Measurements from ENCODE around the gene APOL6.

DNA sequence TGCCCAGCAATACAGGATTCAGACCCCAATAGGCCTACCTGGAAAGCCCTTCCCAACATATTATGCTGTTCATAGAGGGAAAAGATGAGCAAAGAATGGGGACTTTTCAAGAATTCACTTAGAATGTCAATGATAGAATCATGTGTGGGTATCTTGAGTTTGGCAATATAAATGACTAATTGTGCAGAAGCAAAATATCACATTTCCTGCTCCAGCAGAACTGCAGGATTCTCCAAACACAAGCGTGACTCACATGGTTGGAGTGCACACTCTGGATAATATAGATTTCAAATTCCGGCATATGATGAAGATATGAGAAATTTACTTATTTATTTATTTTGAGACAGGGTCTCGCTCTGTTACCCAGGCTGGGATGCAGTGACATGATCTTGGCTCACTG is 56.9 kb downstream of the APOL6 start:
- TF ChIP-seq ZNF83 (CRISPR knock-in tag; IDR thresholded peaks at IDR 0.05; ENCODE audit: borderline replicate concordance) (no peak), NR3C1 (CRISPR knock-in tag; IDR thresholded peaks at IDR 0.05) (no peak), FIP1L1 (IDR thresholded peaks at IDR 0.05; ENCODE audit: borderline replicate concordance, insufficient read depth, low read depth, low read length) (no peak), CBX2 (IDR thresholded peaks at IDR 0.05; ENCODE audit: low read depth, low read length) (no peak), CBX2 (CRISPR knock-in tag; IDR thresholded peaks at IDR 0.05; ENCODE audit: low read depth) (no peak), ZNF792 (CRISPR knock-in tag; IDR thresholded peaks at IDR 0.05) (no peak), CTCF (CRISPR knock-in tag; IDR thresholded peaks at IDR 0.05) (no peak), NR1H2 (CRISPR knock-in tag; IDR thresholded peaks at IDR 0.05; ENCODE audit: borderline replicate concordance, low read depth) (no peak), MATR3 (CRISPR knock-in tag; IDR thresholded peaks at IDR 0.05) (no peak), TAF1 (CRISPR knock-in tag; IDR thresholded peaks at IDR 0.05) (no peak), CBX5 (CRISPR knock-in tag; IDR thresholded peaks at IDR 0.05; ENCODE audit: borderline replicate concordance) (no peak)
- TF ChIP-seq, protein P1, sequence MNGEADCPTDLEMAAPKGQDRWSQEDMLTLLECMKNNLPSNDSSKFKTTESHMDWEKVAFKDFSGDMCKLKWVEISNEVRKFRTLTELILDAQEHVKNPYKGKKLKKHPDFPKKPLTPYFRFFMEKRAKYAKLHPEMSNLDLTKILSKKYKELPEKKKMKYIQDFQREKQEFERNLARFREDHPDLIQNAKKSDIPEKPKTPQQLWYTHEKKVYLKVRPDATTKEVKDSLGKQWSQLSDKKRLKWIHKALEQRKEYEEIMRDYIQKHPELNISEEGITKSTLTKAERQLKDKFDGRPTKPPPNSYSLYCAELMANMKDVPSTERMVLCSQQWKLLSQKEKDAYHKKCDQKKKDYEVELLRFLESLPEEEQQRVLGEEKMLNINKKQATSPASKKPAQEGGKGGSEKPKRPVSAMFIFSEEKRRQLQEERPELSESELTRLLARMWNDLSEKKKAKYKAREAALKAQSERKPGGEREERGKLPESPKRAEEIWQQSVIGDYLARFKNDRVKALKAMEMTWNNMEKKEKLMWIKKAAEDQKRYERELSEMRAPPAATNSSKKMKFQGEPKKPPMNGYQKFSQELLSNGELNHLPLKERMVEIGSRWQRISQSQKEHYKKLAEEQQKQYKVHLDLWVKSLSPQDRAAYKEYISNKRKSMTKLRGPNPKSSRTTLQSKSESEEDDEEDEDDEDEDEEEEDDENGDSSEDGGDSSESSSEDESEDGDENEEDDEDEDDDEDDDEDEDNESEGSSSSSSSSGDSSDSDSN (CRISPR knock-in tag; IDR thresholded peaks at IDR 0.05): no peak
- TF ChIP-seq, protein P2, sequence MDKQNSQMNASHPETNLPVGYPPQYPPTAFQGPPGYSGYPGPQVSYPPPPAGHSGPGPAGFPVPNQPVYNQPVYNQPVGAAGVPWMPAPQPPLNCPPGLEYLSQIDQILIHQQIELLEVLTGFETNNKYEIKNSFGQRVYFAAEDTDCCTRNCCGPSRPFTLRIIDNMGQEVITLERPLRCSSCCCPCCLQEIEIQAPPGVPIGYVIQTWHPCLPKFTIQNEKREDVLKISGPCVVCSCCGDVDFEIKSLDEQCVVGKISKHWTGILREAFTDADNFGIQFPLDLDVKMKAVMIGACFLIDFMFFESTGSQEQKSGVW (CRISPR knock-in tag; IDR thresholded peaks at IDR 0.05; ENCODE audit: borderline replicate concordance): no peak
